ENCODE measurements around the gene HOXB5.

HOXB5 gene

GRCh38 chr17:48592577-48592976 is 1.0 kb downstream of the HOXB5 start:
- POLR2A ChIA-PET, result interaction anchor here (1.0 to 1.6 kb wide), 4 partner anchors 12 to 46 kb away, joined by 3 to 5 read pairs (median 4); partner anchors contain the start of gene HOXB6
- H3K4me1 ChIP-seq (ENCODE audit: control insufficient read depth, insufficient read depth, low read length), result peaks cover 33% of the 10 kb centered on the region
- H3K4me3 ChIP-seq (ENCODE audit: low read depth, low read length), result no peak overlapping the region
- CTCF ChIA-PET, result interaction anchor here (0.5 to 6.0 kb wide), 30 partner anchors 9 to 377 kb away, joined by 3 to 52 read pairs (median 7); no protein-coding TSS in a partner anchor
- 0 out of 2 replicates have a peak, but pooled peaks have one; percentile 11 for TF ChIP-seq ZBTB11 (tag by site-specific recombination; conservative IDR thresholded peaks at IDR 0.05; ENCODE audit: low read depth)
- peak; percentile 13; the same call in 1 of the 2 replicates for TF ChIP-seq PRDM1 (tag by site-specific recombination; IDR thresholded peaks at IDR 0.05)
- no peak for TF ChIP-seq ZNF747 (tag by site-specific recombination; IDR thresholded peaks at IDR 0.05)
- no peak for TF ChIP-seq ELK4 (IDR thresholded peaks at IDR 0.05; ENCODE audit: borderline replicate concordance, low read depth, low read length)
- TF ChIP-seq ZNF571 (tag by site-specific recombination; IDR thresholded peaks at IDR 0.05), result no peak
- H3K36me3 ChIP-seq (ENCODE audit: control insufficient read depth in 2 of 2, insufficient read depth in 1 of 2, low read length in 2 of 2), result peaks cover 5 to 48% of the 10 kb centered on the region in 2 experiments; a peak in 2 of 3 replicates
- no peaks in the 10 kb centered on the region for H3K9me3 ChIP-seq (ENCODE audit: control insufficient read depth, insufficient read depth, low read depth, low read length)
- no peak overlapping the region for H3K27ac ChIP-seq (ENCODE audit: extremely low read depth, low read depth, low read length)

- CTCF ChIA-PET, result interaction anchor here (0.5 to 6.0 kb wide), 12 partner anchors 86 to 377 kb away, joined by 3 to 52 read pairs (median 10); no protein-coding TSS in a partner anchor
- H3K27ac ChIP-seq (ENCODE audit: extremely low read depth, low read depth, low read length), result no peak overlapping the region
- peaks cover 38% of the 10 kb centered on the region for H3K4me1 ChIP-seq (ENCODE audit: control insufficient read depth, insufficient read depth, low read length)
- TF ChIP-seq ZBTB11 (tag by site-specific recombination; conservative IDR thresholded peaks at IDR 0.05; ENCODE audit: low read depth) (peak; percentile 39; the same call in 1 of the 2 replicates), ZNF10 (tag by site-specific recombination; IDR thresholded peaks at IDR 0.05) (peak; percentile 82), ZNF561 (tag by site-specific recombination; IDR thresholded peaks at IDR 0.05; ENCODE audit: borderline replicate concordance) (no peak), ZBTB8A (tag by site-specific recombination; IDR thresholded peaks at IDR 0.05) (peak; percentile 60), WT1 (tag by site-specific recombination; IDR thresholded peaks at IDR 0.05) (no peak), ZFHX2 (tag by site-specific recombination; conservative IDR thresholded peaks at IDR 0.05) (0 out of 2 replicates have a peak, but pooled peaks have one; percentile 30), ZNF600 (tag by site-specific recombination; IDR thresholded peaks at IDR 0.05) (peak; percentile 78), ZIC2 (tag by site-specific recombination; IDR thresholded peaks at IDR 0.05) (no peak)
- H3K36me3 ChIP-seq (ENCODE audit: control insufficient read depth in 2 of 2, insufficient read depth in 1 of 2, low read length in 2 of 2), result peaks cover 5 to 43% of the 10 kb centered on the region in 2 experiments; a peak in 2 of 3 replicates
- no peak overlapping the region for H3K4me3 ChIP-seq (ENCODE audit: low read depth, low read length)
- POLR2A ChIA-PET, result interaction anchor here (1.0 to 1.6 kb wide), 2 partner anchors 12 to 45 kb away, joined by 4 to 5 read pairs; partner anchors contain the start of gene HOXB6
- no peaks in the 10 kb centered on the region for H3K9me3 ChIP-seq (ENCODE audit: control insufficient read depth, insufficient read depth, low read depth, low read length)
Measured at GRCh38 chr17:48592057-48592514, 1.5 kb downstream of the HOXB5 start.
